ENCODE results near the gene PCDHB4.
A peak's percentile ranks its signal among the peaks of the same experiment; 100 is the strongest.
"Not testable (repeated sequence)": the region's sequence is repeated elsewhere in the genome, so short reads cannot be mapped to it uniquely, and the experiment has no call there.

Gene PCDHB4

GRCh38 chr5:141121563-141121962 lies at the start of gene PCDHB4:
Gene PCDHB4 (plus strand): TSS chr5:141121818. CDS start chr5:141121999, 181 bp downstream.
- H3K27me3 Mint-ChIP-seq: peaks cover 18 to 24% of the 10 kb centered on the region in 2 donors
- DNase-seq: no peak

GRCh38 chr5:141077826-141078225 lies 43.8 kb upstream of the PCDHB4 start:
- H3K27me3 Mint-ChIP-seq: peaks cover 6 to 15% of the 10 kb centered on the region in 2 donors
- DNase-seq (no peak), ATAC-seq (replicated peaks) (no peak)
- H3K36me3 Mint-ChIP-seq: no peaks in the 10 kb centered on the region
- H3K9me3 Mint-ChIP-seq: peaks cover 3 to 5% of the 10 kb centered on the region in 2 donors
- H3K4me3 Mint-ChIP-seq: no peak overlapping the region
- no peak overlapping the region for H3K27ac Mint-ChIP-seq
- no peaks in the 10 kb centered on the region for H3K4me1 Mint-ChIP-seq

More at GRCh38 chr5:141121563-141121962, at the start of gene PCDHB4:
- peaks cover 0 to 5% of the 10 kb centered on the region in 2 donors for H3K36me3 Mint-ChIP-seq
- H3K27ac Mint-ChIP-seq: no peak within 1 kb of the TSS
- ATAC-seq (replicated peaks): no peak
- no peaks in the 10 kb centered on the region for H3K4me1 Mint-ChIP-seq
- H3K4me3 Mint-ChIP-seq: no peak within 1 kb of the TSS
- peaks cover 3 to 14% of the 10 kb centered on the region in 2 donors for H3K9me3 Mint-ChIP-seq

DNA sequence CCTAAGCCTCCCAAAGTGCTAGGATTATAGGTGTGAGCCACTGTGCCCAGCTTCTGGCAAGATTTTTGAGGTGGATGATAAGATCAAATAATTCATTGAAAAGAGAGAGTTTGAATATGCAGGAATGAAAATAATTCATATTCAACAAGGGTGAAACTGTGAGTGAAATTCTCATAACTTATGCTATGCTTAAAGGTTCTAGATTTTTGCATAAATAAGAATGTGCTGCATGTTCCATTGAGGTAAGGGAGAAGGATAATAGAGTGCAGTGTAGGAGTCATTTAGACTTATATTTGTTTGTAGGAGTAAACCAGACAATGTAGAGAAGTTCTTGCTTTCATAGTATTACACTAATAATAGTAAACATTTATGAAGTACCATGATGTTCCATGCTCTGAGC lies 39.4 kb upstream of the PCDHB4 start:
- Mint-ChIP-seq H3K9me3 (peaks cover 3% of the 10 kb centered on the region in 2 donors), H3K27me3 (peaks cover 12 to 30% of the 10 kb centered on the region in 2 donors), H3K4me3 (no peak overlapping the region), H3K27ac (no peak overlapping the region), H3K36me3 (peaks cover 0 to 4% of the 10 kb centered on the region in 2 donors), H3K4me1 (peaks cover 2 to 7% of the 10 kb centered on the region in 2 donors)
- DNase-seq (no peak), ATAC-seq (replicated peaks) (no peak)

DNA sequence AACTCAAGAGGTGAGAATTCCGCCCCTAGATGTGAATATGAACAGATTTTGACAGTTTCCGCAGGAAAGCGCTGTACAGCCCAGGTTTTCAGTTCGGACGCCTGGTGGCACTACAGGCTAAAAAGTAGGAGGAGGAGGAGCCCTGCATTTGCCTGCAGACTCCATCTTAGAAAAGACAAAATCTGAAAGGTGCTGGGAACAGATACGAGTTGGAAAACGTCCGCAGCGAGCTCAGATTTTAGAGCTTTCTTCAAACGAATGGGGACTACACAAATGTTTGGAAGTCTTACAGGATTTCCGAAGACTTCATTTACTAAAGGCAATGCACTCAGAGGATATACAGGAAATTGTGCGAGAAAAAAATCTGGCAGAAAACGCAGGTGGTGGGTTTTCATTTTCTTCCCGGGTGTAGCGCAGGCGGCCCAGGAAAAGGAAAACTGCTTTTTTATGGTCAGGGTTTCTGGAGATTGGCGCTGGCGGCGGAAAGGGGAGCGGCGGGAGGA lies 37.1 kb upstream of the PCDHB4 start:
- peak; percentile 13 for DNase-seq
- Mint-ChIP-seq H3K9me3 (peaks cover 3% of the 10 kb centered on the region in 2 donors), H3K27me3 (peaks cover 14 to 33% of the 10 kb centered on the region in 2 donors), H3K27ac (peak overlapping the region; percentile 68), H3K36me3 (peaks cover 0 to 4% of the 10 kb centered on the region in 2 donors), H3K4me3 (peak overlapping the region; percentile 79 to 86), H3K4me1 (peaks cover 2 to 7% of the 10 kb centered on the region in 2 donors)
- peak; percentile 73 to 85 for ATAC-seq (replicated peaks)

GRCh38 chr5:141094481-141095262 lies 26.9 kb upstream of the PCDHB4 start, which contains the start of gene PCDHB2:
Gene PCDHB2 (plus strand): TSS chr5:141094615. CDS start chr5:141094791, 176 bp downstream.
- Mint-ChIP-seq H3K4me1 (no peaks in the 10 kb centered on the region), H3K27ac (peak within 1 kb of the TSS; percentile 44), H3K27me3 (peaks cover 27 to 43% of the 10 kb centered on the region in 2 donors), H3K36me3 (peaks cover 6% of the 10 kb centered on the region in 2 donors), H3K4me3 (no peak within 1 kb of the TSS), H3K9me3 (peaks cover 6 to 17% of the 10 kb centered on the region in 2 donors)
- DNase-seq (no peak), ATAC-seq (replicated peaks) (no peak)

DNA sequence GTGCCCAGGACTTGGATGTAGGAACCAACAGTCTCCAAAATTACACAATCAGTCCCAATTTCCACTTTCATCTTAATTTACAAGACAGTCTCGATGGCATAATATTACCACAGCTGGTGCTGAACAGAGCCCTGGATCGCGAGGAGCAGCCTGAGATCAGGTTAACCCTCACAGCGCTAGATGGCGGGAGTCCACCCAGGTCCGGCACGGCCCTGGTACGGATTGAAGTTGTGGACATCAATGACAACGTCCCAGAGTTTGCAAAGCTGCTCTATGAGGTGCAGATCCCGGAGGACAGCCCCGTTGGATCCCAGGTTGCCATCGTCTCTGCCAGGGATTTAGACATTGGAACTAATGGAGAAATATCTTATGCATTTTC lies 26.4 kb upstream of the PCDHB4 start:
- ATAC-seq (replicated peaks) (no peak), DNase-seq (no peak)
- H3K4me1 Mint-ChIP-seq: peaks cover 0 to 1% of the 10 kb centered on the region in 2 donors
- no peak overlapping the region for H3K27ac Mint-ChIP-seq
- H3K27me3 Mint-ChIP-seq: peaks cover 31 to 47% of the 10 kb centered on the region in 2 donors
- H3K9me3 Mint-ChIP-seq: peaks cover 7 to 18% of the 10 kb centered on the region in 2 donors
- H3K4me3 Mint-ChIP-seq: no peak overlapping the region
- peaks cover 6% of the 10 kb centered on the region in 2 donors for H3K36me3 Mint-ChIP-seq

- not testable (repeated sequence) for H3K36me3 Mint-ChIP-seq; ATAC-seq (replicated peaks); H3K4me3 Mint-ChIP-seq; H3K4me1 Mint-ChIP-seq; H3K27ac Mint-ChIP-seq; DNase-seq
- Mint-ChIP-seq H3K9me3 (peaks cover 11 to 21% of the 10 kb centered on the region in 2 donors), H3K27me3 (peaks cover 40 to 49% of the 10 kb centered on the region in 2 donors)
Observed at GRCh38 chr5:141096181-141096580, 25.4 kb upstream of the PCDHB4 start.

DNA sequence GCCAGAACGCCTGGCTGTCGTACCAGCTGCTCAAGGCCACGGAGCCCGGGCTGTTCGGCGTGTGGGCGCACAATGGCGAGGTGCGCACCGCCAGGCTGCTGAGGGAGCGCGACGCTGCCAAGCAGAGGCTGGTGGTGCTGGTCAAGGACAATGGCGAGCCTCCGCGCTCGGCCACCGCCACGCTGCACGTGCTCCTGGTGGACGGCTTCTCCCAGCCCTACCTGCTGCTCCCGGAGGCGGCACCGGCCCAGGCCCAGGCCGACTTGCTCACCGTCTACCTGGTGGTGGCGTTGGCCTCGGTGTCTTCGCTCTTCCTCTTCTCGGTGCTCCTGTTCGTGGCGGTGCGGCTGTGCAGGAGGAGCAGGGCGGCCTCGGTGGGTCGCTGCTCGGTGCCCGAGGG lies 25.0 kb upstream of the PCDHB4 start:
- not testable (repeated sequence) for DNase-seq; H3K36me3 Mint-ChIP-seq; H3K4me3 Mint-ChIP-seq; ATAC-seq (replicated peaks); H3K27ac Mint-ChIP-seq; H3K4me1 Mint-ChIP-seq
- Mint-ChIP-seq H3K9me3 (peaks cover 12 to 21% of the 10 kb centered on the region in 2 donors), H3K27me3 (peaks cover 40 to 53% of the 10 kb centered on the region in 2 donors)

GRCh38 chr5:141100243-141100805 lies 21.3 kb upstream of the PCDHB4 start, which contains the start of gene PCDHB3:
Gene PCDHB3 (plus strand): TSS chr5:141100473. CDS start chr5:141100650, 177 bp downstream.
- H3K27ac Mint-ChIP-seq: no peak within 1 kb of the TSS
- DNase-seq: no peak
- H3K4me1 Mint-ChIP-seq: peaks cover 0 to 6% of the 10 kb centered on the region in 2 donors

GRCh38 chr5:141101059-141101458 lies 20.6 kb upstream of the PCDHB4 start:
- no peak for ATAC-seq (replicated peaks)
- no peak for DNase-seq
- Mint-ChIP-seq H3K36me3 (peaks cover 0 to 4% of the 10 kb centered on the region in 2 donors), H3K27ac (no peak overlapping the region), H3K9me3 (peaks cover 4 to 11% of the 10 kb centered on the region in 2 donors), H3K27me3 (peaks cover 19 to 30% of the 10 kb centered on the region in 2 donors), H3K4me3 (no peak overlapping the region), H3K4me1 (peaks cover 0 to 6% of the 10 kb centered on the region in 2 donors)

More at GRCh38 chr5:141100243-141100805, 21.3 kb upstream of the PCDHB4 start, which contains the start of gene PCDHB3:
- no peak for ATAC-seq (replicated peaks)
- H3K9me3 Mint-ChIP-seq: peaks cover 4 to 11% of the 10 kb centered on the region in 2 donors
- H3K4me3 Mint-ChIP-seq: peak within 1 kb of the TSS in 1 of 2 donors; percentile 42
- peaks cover 24 to 37% of the 10 kb centered on the region in 2 donors for H3K27me3 Mint-ChIP-seq
- peaks cover 0 to 4% of the 10 kb centered on the region in 2 donors for H3K36me3 Mint-ChIP-seq

DNA sequence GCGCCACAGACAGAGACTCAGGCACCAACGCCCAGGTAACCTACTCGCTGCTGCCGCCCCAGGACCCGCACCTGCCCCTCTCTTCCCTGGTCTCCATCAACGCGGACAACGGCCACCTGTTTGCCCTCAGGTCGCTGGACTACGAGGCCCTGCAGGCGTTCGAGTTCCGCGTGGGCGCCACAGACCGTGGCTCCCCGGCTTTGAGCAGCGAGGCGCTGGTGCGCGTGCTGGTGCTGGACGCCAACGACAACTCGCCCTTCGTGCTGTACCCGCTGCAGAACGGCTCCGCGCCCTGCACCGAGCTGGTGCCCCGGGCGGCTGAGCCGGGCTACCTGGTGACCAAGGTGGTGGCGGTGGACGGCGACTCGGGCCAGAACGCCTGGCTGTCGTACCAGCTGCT lies 19.5 kb upstream of the PCDHB4 start:
- H3K4me1 Mint-ChIP-seq; H3K36me3 Mint-ChIP-seq; H3K4me3 Mint-ChIP-seq; DNase-seq; H3K27ac Mint-ChIP-seq; ATAC-seq (replicated peaks): not testable (repeated sequence)
- Mint-ChIP-seq H3K27me3 (peaks cover 18 to 29% of the 10 kb centered on the region in 2 donors), H3K9me3 (peaks cover 4 to 11% of the 10 kb centered on the region in 2 donors)

DNA sequence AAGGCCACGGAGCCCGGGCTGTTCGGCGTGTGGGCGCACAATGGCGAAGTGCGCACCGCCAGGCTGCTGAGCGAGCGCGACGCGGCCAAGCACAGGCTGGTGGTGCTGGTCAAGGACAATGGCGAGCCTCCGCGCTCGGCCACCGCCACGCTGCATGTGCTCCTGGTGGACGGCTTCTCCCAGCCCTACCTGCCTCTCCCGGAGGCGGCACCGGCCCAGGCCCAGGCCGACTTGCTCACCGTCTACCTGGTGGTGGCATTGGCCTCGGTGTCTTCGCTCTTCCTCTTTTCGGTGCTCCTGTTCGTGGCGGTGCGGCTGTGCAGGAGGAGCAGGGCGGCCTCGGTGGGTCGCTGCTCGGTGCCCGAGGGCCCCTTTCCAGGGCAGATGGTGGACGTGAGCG lies 19.1 kb upstream of the PCDHB4 start:
- ATAC-seq (replicated peaks); H3K4me1 Mint-ChIP-seq; H3K4me3 Mint-ChIP-seq; H3K27ac Mint-ChIP-seq; H3K36me3 Mint-ChIP-seq; DNase-seq: not testable (repeated sequence)
- Mint-ChIP-seq H3K27me3 (peaks cover 18 to 29% of the 10 kb centered on the region in 2 donors), H3K9me3 (peaks cover 4 to 11% of the 10 kb centered on the region in 2 donors)

- Mint-ChIP-seq H3K9me3 (peaks cover 3 to 7% of the 10 kb centered on the region in 2 donors), H3K27me3 (peaks cover 7 to 16% of the 10 kb centered on the region in 2 donors), H3K4me1 (peaks cover 0 to 3% of the 10 kb centered on the region in 2 donors), H3K36me3 (peaks cover 0 to 2% of the 10 kb centered on the region in 2 donors), H3K27ac (no peak overlapping the region), H3K4me3 (no peak overlapping the region)
- DNase-seq (no peak), ATAC-seq (replicated peaks) (no peak)
Observed at GRCh38 chr5:141105350-141105749, 16.3 kb upstream of the PCDHB4 start.

DNA sequence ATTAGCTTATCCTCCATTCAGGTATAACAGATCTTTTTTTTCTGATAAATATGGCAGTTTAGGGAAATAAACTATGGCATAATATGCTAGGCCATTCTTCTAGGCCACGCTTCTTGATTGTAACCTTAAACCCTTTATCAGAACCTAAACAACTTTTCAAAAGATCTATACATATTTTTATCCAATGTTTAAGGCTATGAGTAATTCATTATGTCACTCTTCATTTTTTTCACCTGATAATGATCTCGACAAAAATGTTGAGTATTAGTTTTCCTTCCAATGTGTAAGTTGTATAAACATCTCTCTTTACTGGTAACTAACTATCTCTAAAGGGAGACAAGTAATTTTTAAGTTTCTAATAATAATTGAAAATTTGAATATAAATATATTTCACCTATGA lies 2.4 kb upstream of the PCDHB4 start:
- peaks cover 18 to 26% of the 10 kb centered on the region in 2 donors for H3K27me3 Mint-ChIP-seq
- no peak overlapping the region for H3K27ac Mint-ChIP-seq
- ATAC-seq (replicated peaks): no peak
- peaks cover under 1 to 10% of the 10 kb centered on the region in 2 donors for H3K36me3 Mint-ChIP-seq
- peaks cover 21 to 28% of the 10 kb centered on the region in 2 donors for H3K9me3 Mint-ChIP-seq
- no peaks in the 10 kb centered on the region for H3K4me1 Mint-ChIP-seq
- no peak overlapping the region for H3K4me3 Mint-ChIP-seq
- DNase-seq: no peak
